Activated naive CD8-positive, alpha-beta T cell treated with anti-CD3 and anti-CD28 coated beads for 36 hours (primary cell): Measurements from ENCODE around the gene DCDC2C. TPM values are rescaled to one million over a fixed set of nuclear protein-coding genes. Genes with fewer than 3 reads are reported as not detected.

Source experiments
- DNase-seq: peaks from one replicate; pipeline ENCODE4 v3.0.0; 2021
- H3K27ac Mint-ChIP-seq: one replicate; pipeline ENCODE4 v1.8.0; 2022; ENCODE audit warnings: mild to moderate bottlenecking, moderate library complexity, mixed read lengths
- H3K27me3 Mint-ChIP-seq: one replicate; pipeline ENCODE4 v1.8.0; 2022; ENCODE audit warnings: mild to moderate bottlenecking, mixed read lengths
- H3K36me3 Mint-ChIP-seq: one replicate; pipeline ENCODE4 v1.8.0; 2021; ENCODE audit warnings: mild to moderate bottlenecking, mixed read lengths
- H3K4me1 Mint-ChIP-seq: one replicate; pipeline ENCODE4 v1.8.0; 2021; ENCODE audit warnings: mixed read lengths
- H3K4me3 Mint-ChIP-seq: one replicate; pipeline ENCODE4 v1.8.0; 2022; ENCODE audit warnings: mild to moderate bottlenecking, moderate library complexity, mixed read lengths
- H3K9me3 Mint-ChIP-seq: one replicate; pipeline ENCODE4 v1.8.0; 2022; ENCODE audit warnings: mixed read lengths
- total RNA-seq, 2 experiments: library from RNA; stranded (reverse); gene quantifications; one replicate each; pipeline ENCODE4 v1.2.3, GENCODE V29; 2021

The DCDC2C gene
- total RNA-seq, 2 experiments from 2014 or later, result not detected

DNA sequence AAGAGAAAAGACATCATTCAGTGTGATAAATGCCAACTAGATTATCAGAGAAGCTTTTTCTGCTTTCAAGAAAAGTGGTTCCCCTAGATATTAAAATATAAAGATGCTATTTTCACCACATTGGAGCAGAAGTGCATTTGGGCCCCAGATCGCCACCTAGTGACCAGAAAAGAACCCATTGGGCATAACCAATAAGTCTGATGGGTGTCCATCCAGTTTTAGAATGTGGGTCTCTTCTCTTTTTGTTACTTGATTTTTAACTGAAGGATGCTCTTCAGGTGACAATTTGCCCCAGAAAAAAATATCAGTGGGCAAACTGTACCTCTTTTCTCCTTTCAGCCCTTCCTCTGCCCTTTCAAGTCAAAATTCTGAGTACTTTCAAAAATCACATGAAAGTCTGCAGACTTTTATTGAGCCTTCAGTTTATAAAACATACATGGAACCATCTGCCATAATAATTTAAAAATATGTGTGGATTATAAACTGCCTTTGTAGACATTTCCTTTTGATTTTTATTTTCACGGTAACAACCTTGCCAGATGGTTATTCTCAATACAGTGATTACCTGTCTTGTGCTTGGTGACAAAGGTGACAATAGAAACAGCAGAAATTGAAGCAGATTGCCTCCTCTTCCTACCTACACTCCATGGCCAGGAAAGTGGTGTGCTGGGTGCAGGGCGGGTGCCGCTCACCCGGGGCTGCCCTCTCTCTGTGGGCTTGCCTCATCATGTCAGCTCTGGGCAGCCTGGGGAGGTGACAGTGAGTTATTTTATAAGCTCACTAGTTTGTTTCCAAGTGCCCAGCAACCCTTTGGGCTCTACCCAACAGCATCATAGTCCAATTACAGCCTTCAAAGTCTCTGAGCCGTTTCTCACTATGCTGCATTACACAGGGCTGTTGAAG is 124.5 kb downstream of the DCDC2C start:
- H3K9me3 Mint-ChIP-seq, result peaks cover 9% of the 10 kb centered on the region
- H3K4me1 Mint-ChIP-seq, result no peaks in the 10 kb centered on the region
- no peaks in the 10 kb centered on the region for H3K36me3 Mint-ChIP-seq
- H3K4me3 Mint-ChIP-seq, result no peak overlapping the region
- no peak overlapping the region for H3K27ac Mint-ChIP-seq
- H3K27me3 Mint-ChIP-seq, result peaks cover 19% of the 10 kb centered on the region
- peak; percentile 12 for DNase-seq

- Mint-ChIP-seq H3K36me3 (no peaks in the 10 kb centered on the region), H3K4me3 (no peak overlapping the region), H3K4me1 (no peaks in the 10 kb centered on the region), H3K27me3 (peaks cover 21% of the 10 kb centered on the region), H3K27ac (no peak overlapping the region), H3K9me3 (no peaks in the 10 kb centered on the region)
- DNase-seq, result no peak
Observed at GRCh38 chr2:3830796-3831195, 127.4 kb downstream of the DCDC2C start.

- no peaks in the 10 kb centered on the region for H3K36me3 Mint-ChIP-seq
- H3K27me3 Mint-ChIP-seq, result peaks cover 13% of the 10 kb centered on the region
- H3K4me1 Mint-ChIP-seq, result no peaks in the 10 kb centered on the region
- no peak overlapping the region for H3K4me3 Mint-ChIP-seq
- no peak for DNase-seq
- peaks cover 1% of the 10 kb centered on the region for H3K9me3 Mint-ChIP-seq
- H3K27ac Mint-ChIP-seq, result no peak overlapping the region
Observed at GRCh38 chr2:3837086-3837485, 133.7 kb downstream of the DCDC2C start.

- no peak for DNase-seq
- H3K36me3 Mint-ChIP-seq, result no peaks in the 10 kb centered on the region
- H3K27me3 Mint-ChIP-seq, result peaks cover 13% of the 10 kb centered on the region
- H3K27ac Mint-ChIP-seq, result no peak overlapping the region
- no peaks in the 10 kb centered on the region for H3K4me1 Mint-ChIP-seq
- peaks cover 2% of the 10 kb centered on the region for H3K9me3 Mint-ChIP-seq
- no peak overlapping the region for H3K4me3 Mint-ChIP-seq
Observed at GRCh38 chr2:3838348-3838747, 135.0 kb downstream of the DCDC2C start.

GRCh38 chr2:3839476-3839875 is 136.1 kb downstream of the DCDC2C start:
- no peaks in the 10 kb centered on the region for H3K36me3 Mint-ChIP-seq
- peaks cover 8% of the 10 kb centered on the region for H3K27me3 Mint-ChIP-seq
- H3K27ac Mint-ChIP-seq, result no peak overlapping the region
- no peak for DNase-seq
- H3K9me3 Mint-ChIP-seq, result peaks cover 2% of the 10 kb centered on the region
- no peaks in the 10 kb centered on the region for H3K4me1 Mint-ChIP-seq
- H3K4me3 Mint-ChIP-seq, result no peak overlapping the region

DNA sequence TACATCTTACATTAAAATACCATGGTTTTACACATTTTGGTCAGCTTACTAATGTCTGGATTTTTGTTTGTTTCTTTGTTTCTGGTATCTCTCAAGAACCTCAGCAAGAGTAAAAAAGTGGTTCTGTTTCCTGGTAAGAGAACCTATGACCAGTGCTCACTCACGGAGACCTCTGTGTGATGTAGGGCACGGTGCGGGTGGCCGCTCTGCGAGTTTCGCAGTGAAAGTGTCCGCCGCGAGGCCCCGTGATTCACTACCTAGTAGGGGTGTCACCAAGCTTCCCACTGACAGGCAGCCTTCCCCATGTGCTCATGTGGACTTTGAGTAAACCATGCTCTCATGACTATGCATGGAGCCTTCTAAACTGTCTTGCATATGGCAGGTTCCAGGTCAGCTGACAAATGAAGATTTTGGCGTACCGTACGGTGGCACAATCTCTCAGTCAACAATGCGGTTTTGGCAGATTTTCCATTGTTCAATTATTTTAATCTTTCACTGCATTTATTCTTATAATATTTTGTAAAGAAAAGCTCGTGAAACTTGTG is 137.3 kb downstream of the DCDC2C start:
- Mint-ChIP-seq H3K4me1 (no peaks in the 10 kb centered on the region), H3K9me3 (peaks cover 2% of the 10 kb centered on the region), H3K27ac (no peak overlapping the region), H3K36me3 (no peaks in the 10 kb centered on the region), H3K27me3 (peaks cover 6% of the 10 kb centered on the region), H3K4me3 (no peak overlapping the region)
- DNase-seq, result no peak

DNA sequence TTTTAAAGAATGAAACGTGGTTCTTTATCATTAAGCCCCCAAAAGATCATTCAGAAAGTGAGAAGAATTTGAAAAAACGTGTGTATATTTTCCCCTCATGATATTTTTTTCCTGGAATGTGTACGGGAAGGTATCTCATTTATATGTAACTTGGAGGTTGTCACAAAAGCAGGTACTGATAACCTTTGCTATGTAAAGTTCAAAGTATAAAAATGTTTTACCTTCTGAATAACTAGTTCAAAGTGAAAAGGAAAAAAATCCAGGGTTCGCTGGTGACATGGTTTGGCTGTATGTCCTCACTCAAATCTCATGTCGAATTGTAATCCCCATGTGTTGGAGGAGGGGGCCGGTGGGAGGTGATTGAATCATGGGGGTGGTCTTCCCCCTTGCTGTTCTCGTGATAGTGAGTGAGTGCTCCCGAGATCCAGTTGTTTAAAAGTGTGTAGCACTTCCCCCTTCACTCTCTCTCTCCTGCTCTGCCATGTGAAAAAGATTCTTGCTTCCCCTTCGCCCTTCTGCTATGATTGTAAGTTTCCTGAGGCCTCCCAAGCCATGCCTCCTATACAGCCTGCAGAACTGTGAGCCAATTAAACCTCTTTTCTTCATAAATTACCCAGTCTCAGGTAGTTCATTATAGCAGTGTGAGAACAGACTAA is 144.2 kb downstream of the DCDC2C start:
- H3K36me3 Mint-ChIP-seq, result no peaks in the 10 kb centered on the region
- peaks cover 8% of the 10 kb centered on the region for H3K27me3 Mint-ChIP-seq
- no peak overlapping the region for H3K27ac Mint-ChIP-seq
- DNase-seq, result no peak
- no peak overlapping the region for H3K4me3 Mint-ChIP-seq
- no peaks in the 10 kb centered on the region for H3K4me1 Mint-ChIP-seq
- H3K9me3 Mint-ChIP-seq, result peaks cover 8% of the 10 kb centered on the region

GRCh38 chr2:3848776-3849175 is 145.4 kb downstream of the DCDC2C start:
- no peak overlapping the region for H3K27ac Mint-ChIP-seq

GRCh38 chr2:3849213-3849612 is 145.8 kb downstream of the DCDC2C start:
- Mint-ChIP-seq H3K9me3 (peaks cover 17% of the 10 kb centered on the region), H3K36me3 (no peaks in the 10 kb centered on the region), H3K27ac (no peak overlapping the region), H3K27me3 (peaks cover 8% of the 10 kb centered on the region), H3K4me1 (no peaks in the 10 kb centered on the region), H3K4me3 (no peak overlapping the region)
- no peak for DNase-seq

More at GRCh38 chr2:3848776-3849175, 145.4 kb downstream of the DCDC2C start:
- H3K9me3 Mint-ChIP-seq, result peaks cover 16% of the 10 kb centered on the region
- DNase-seq, result no peak
- H3K27me3 Mint-ChIP-seq, result peaks cover 8% of the 10 kb centered on the region
- H3K4me1 Mint-ChIP-seq, result no peaks in the 10 kb centered on the region
- no peaks in the 10 kb centered on the region for H3K36me3 Mint-ChIP-seq
- H3K4me3 Mint-ChIP-seq, result no peak overlapping the region

DNA sequence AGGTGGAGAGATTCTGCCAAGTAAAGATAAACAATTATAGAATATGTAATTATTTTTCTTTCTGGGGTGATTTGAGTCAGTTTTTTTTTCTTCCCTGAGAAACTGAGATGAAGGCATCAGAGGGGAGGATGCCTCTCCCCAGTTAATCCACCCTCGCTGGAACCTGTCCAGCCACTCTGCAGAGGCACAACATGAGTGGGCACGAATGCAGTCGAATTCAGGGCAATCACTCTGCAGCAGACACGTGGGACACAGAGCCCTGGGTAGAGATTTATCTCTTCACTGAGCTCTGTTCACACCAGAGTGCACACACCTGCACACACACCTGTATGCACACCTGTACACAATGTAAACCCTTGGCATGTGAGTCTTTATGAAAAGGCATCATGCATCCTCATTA is 154.2 kb downstream of the DCDC2C start:
- peaks cover 17% of the 10 kb centered on the region for H3K9me3 Mint-ChIP-seq
- DNase-seq, result no peak
- H3K27me3 Mint-ChIP-seq, result peaks cover 8% of the 10 kb centered on the region
- H3K36me3 Mint-ChIP-seq, result no peaks in the 10 kb centered on the region
- H3K4me3 Mint-ChIP-seq, result no peak overlapping the region
- no peak overlapping the region for H3K27ac Mint-ChIP-seq
- H3K4me1 Mint-ChIP-seq, result no peaks in the 10 kb centered on the region

DNA sequence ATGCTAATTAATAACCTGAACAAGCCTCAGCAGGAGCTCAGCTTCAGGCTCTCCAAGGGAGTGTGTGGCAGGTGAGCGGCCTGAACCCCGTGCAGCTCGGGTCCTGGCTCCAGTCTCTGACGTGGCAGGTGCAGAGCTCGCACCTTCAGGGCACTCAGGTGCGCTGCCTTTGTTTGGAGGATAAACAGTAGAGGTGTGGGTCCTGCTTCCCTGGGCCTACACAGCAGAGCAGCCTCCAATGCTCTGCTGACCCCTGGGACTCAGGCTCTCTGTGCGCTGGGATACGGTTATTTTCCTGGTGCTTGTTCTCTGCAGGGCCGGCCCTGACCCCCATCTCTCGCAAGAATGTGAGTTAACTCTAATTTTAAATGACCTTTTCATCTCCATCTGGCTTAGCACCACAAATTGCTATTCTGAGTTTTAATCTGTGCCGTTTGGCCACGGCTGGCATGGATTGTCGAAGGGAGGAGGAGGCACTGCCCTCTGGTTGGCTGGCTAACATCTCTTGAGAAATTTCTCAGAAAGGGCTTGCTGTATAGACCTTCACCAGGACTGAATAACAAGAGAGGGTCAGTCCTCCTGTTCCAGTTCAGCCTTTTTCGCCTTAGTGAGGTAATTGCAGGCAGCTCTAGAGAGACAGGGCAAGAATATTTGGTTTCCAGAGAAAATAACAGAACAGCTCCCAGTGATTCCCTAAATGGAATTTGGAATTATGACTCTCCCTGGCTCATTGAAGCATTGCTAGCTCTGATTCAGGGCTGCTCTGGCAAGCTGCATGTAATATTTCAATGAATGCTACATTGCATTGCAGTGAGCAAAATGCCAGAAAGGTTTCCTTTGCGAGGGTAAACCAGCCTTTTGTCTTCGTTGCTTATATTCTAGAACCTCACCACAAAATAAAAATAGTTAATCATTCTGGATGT is 161.8 kb downstream of the DCDC2C start:
- Mint-ChIP-seq H3K4me1 (no peaks in the 10 kb centered on the region), H3K36me3 (no peaks in the 10 kb centered on the region), H3K4me3 (no peak overlapping the region), H3K27me3 (peaks cover 12% of the 10 kb centered on the region), H3K9me3 (no peaks in the 10 kb centered on the region), H3K27ac (no peak overlapping the region)
- no peak for DNase-seq

DNA sequence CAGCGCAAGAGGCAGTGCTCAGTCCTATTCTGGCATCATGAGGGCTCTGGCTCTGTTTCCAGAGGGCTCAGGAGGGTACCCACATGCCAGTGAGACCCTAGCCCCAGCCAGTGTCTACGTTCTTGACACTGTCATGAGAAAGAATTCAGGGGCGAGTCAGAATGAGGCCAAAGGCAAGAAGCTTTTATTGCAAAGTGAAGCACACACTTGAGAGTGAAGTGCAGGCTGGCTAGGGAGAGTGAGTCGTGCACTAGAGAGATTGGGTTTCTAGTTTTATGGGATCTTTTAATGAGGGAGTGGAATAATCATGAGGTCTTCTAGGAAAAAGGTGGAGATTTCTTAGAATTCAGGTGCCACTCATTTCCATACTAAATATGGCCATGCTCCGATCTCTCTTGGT is 164.1 kb downstream of the DCDC2C start:
- DNase-seq, result no peak
- H3K9me3 Mint-ChIP-seq, result no peaks in the 10 kb centered on the region
- H3K4me3 Mint-ChIP-seq, result no peak overlapping the region
- H3K27me3 Mint-ChIP-seq, result peaks cover 12% of the 10 kb centered on the region
- no peaks in the 10 kb centered on the region for H3K4me1 Mint-ChIP-seq
- H3K27ac Mint-ChIP-seq, result no peak overlapping the region
- no peaks in the 10 kb centered on the region for H3K36me3 Mint-ChIP-seq

DNA sequence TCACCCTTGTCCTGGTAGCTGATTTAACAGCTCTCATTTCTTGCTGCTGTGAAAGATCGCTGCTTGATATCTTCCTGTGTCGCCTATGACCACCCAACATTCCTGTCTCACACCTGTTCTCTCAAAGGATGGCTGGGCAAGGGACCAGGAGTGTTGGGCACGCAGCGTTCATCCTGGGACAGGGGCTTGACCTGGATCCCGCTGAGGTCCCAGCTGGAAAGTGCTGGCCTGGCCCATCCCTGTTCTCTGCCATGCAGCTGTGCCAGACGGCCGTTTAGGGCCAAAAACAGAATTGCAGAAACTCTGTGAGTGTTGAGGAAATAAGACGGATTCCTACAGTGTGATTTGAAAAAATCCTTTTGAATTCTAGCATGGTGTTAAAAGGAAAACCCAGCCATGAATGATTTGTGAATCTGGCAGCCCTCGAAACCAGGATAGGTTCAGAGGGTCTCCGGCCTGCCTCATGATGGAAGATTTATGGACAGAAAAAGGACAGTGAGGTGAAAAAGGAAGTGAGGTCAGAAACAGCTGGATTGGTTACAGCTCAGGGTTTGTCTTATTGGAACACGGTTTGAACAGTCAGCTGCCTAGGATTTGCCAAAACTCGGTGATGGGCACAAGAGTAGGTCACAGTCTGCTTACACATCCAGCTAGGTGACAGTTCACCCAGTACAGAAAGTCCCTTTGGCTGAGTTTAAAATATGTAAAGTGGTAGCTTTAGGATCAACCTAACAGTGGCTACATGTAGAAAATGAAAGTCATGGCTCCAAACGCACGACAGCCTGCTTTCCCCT is 164.8 kb downstream of the DCDC2C start:
- no peaks in the 10 kb centered on the region for H3K4me1 Mint-ChIP-seq
- no peaks in the 10 kb centered on the region for H3K9me3 Mint-ChIP-seq
- peaks cover 11% of the 10 kb centered on the region for H3K27me3 Mint-ChIP-seq
- DNase-seq, result no peak
- no peak overlapping the region for H3K27ac Mint-ChIP-seq
- no peaks in the 10 kb centered on the region for H3K36me3 Mint-ChIP-seq
- H3K4me3 Mint-ChIP-seq, result no peak overlapping the region

DNA sequence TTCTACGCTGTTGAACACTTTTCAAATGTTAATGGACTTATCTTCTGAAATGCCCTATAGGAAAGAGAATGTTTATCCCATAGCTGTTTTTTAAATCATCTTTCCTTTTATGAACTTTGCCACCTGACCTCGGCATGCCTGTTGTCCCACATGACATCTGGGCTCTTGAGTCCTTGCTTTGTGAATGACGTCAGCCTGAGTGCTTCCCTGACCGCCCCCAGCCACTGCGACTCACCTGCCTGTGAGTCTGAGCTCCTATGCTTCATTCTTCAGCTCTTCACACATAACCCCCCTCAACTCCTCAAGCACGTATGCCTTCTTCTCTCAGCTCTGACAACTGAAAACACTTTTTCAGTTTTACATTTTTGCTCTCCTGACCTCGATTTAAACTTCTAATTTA is 166.8 kb downstream of the DCDC2C start:
- Mint-ChIP-seq H3K4me1 (no peaks in the 10 kb centered on the region), H3K9me3 (no peaks in the 10 kb centered on the region), H3K27me3 (peaks cover 1% of the 10 kb centered on the region), H3K27ac (no peak overlapping the region), H3K4me3 (no peak overlapping the region), H3K36me3 (no peaks in the 10 kb centered on the region)
- no peak for DNase-seq
